ENCODE results near the gene ANTXR2. TPM values are rescaled to one million over a fixed set of nuclear protein-coding genes. Genes with fewer than 3 reads are reported as not detected.

The ANTXR2 gene
- total RNA-seq, 1 donor from 2014 or later, result 28.3 TPM

- Mint-ChIP-seq H3K27ac (no peak overlapping the region), H3K4me1 (no peaks in the 10 kb centered on the region), H3K9me3 (no peaks in the 10 kb centered on the region), H3K36me3 (no peaks in the 10 kb centered on the region), H3K4me3 (no peak overlapping the region), H3K27me3 (ENCODE audit: insufficient read depth, low read depth) (no peaks in the 10 kb centered on the region)
- Histone ChIP-seq H3K79me2 (ENCODE audit: low read depth) (no peaks in the 10 kb centered on the region), H3K9ac (no peak overlapping the region), H3K27me3 (no peaks in the 10 kb centered on the region), H4K20me1 (ENCODE audit: low read depth) (no peaks in the 10 kb centered on the region), H3K4me1 (no peaks in the 10 kb centered on the region), H3K4me3 (no peak overlapping the region), H3K4me2 (no peak overlapping the region), H3K36me3 (no peaks in the 10 kb centered on the region), H3K9me3 (ENCODE audit: low read depth) (no peaks in the 10 kb centered on the region), H3K27ac (no peak overlapping the region), H2AFZ (replicated peaks) (no peak overlapping the region), H3F3A (ENCODE audit: low read depth) (no peaks in the 10 kb centered on the region)
- DNase-seq (ENCODE audit: low spot score), result no peak
- TF ChIP-seq EZH2 (IDR thresholded peaks at IDR 0.05) (no peak), EZH2phosphoT487 (IDR thresholded peaks at IDR 0.05) (no peak), CTCF (IDR thresholded peaks at IDR 0.05) (no peak)
These were observed 154.7 kb downstream of the ANTXR2 start for GRCh38 chr4:79918292-79918691.

- Mint-ChIP-seq H3K27me3 (ENCODE audit: insufficient read depth, low read depth) (no peaks in the 10 kb centered on the region), H3K4me1 (no peaks in the 10 kb centered on the region), H3K4me3 (no peak overlapping the region), H3K27ac (no peak overlapping the region), H3K36me3 (no peaks in the 10 kb centered on the region), H3K9me3 (no peaks in the 10 kb centered on the region)
- Histone ChIP-seq H3K4me3 (no peak overlapping the region), H3F3A (ENCODE audit: low read depth) (no peaks in the 10 kb centered on the region), H3K27me3 (no peaks in the 10 kb centered on the region), H3K27ac (no peak overlapping the region), H3K4me1 (no peaks in the 10 kb centered on the region), H4K20me1 (ENCODE audit: low read depth) (no peaks in the 10 kb centered on the region), H3K9me3 (ENCODE audit: low read depth) (no peaks in the 10 kb centered on the region), H3K36me3 (no peaks in the 10 kb centered on the region), H3K9ac (no peak overlapping the region), H2AFZ (replicated peaks) (no peak overlapping the region), H3K79me2 (ENCODE audit: low read depth) (no peaks in the 10 kb centered on the region), H3K4me2 (no peak overlapping the region)
- TF ChIP-seq CTCF (IDR thresholded peaks at IDR 0.05), result peak; percentile 77
- no peak for TF ChIP-seq EZH2 (IDR thresholded peaks at IDR 0.05)
- DNase-seq (ENCODE audit: low spot score), result peak; percentile 66
These were observed 155.8 kb downstream of the ANTXR2 start for GRCh38 chr4:79917246-79917645.

- no peak for DNase-seq (ENCODE audit: low spot score)
- no peaks in the 10 kb centered on the region for H3K79me2 ChIP-seq (ENCODE audit: low read depth)
- Mint-ChIP-seq H3K36me3 (no peaks in the 10 kb centered on the region), H3K4me3 (no peak overlapping the region), H3K9me3 (no peaks in the 10 kb centered on the region), H3K27me3 (ENCODE audit: insufficient read depth, low read depth) (no peaks in the 10 kb centered on the region), H3K4me1 (no peaks in the 10 kb centered on the region), H3K27ac (no peak overlapping the region)
- no peaks in the 10 kb centered on the region for H3K9me3 ChIP-seq (ENCODE audit: low read depth)
- H3K36me3 ChIP-seq, result no peaks in the 10 kb centered on the region
- H4K20me1 ChIP-seq (ENCODE audit: low read depth), result no peaks in the 10 kb centered on the region
- H3K9ac ChIP-seq, result no peak overlapping the region
- no peak overlapping the region for H3K4me3 ChIP-seq
- H3K4me1 ChIP-seq, result no peaks in the 10 kb centered on the region
- no peaks in the 10 kb centered on the region for H3F3A ChIP-seq (ENCODE audit: low read depth)
- H3K4me2 ChIP-seq, result no peak overlapping the region
- H3K27me3 ChIP-seq, result no peaks in the 10 kb centered on the region
- H3K27ac ChIP-seq, result no peak overlapping the region
- H2AFZ ChIP-seq (replicated peaks), result no peak overlapping the region
- TF ChIP-seq EZH2phosphoT487 (IDR thresholded peaks at IDR 0.05) (no peak), EZH2 (IDR thresholded peaks at IDR 0.05) (no peak), CTCF (IDR thresholded peaks at IDR 0.05) (no peak)
These were observed 157.8 kb downstream of the ANTXR2 start for GRCh38 chr4:79915246-79915645.

GRCh38 chr4:79913581-79913980 is 159.4 kb downstream of the ANTXR2 start:
- Histone ChIP-seq H3K27ac (no peak overlapping the region), H3K36me3 (no peaks in the 10 kb centered on the region), H3K9me3 (ENCODE audit: low read depth) (no peaks in the 10 kb centered on the region), H4K20me1 (ENCODE audit: low read depth) (no peaks in the 10 kb centered on the region), H3K27me3 (no peaks in the 10 kb centered on the region), H3K79me2 (ENCODE audit: low read depth) (no peaks in the 10 kb centered on the region), H3K4me3 (no peak overlapping the region), H3K4me2 (no peak overlapping the region), H2AFZ (replicated peaks) (no peak overlapping the region), H3F3A (ENCODE audit: low read depth) (no peaks in the 10 kb centered on the region), H3K9ac (no peak overlapping the region), H3K4me1 (no peaks in the 10 kb centered on the region)
- Mint-ChIP-seq H3K9me3 (no peaks in the 10 kb centered on the region), H3K4me3 (no peak overlapping the region), H3K27ac (no peak overlapping the region), H3K4me1 (no peaks in the 10 kb centered on the region), H3K27me3 (ENCODE audit: insufficient read depth, low read depth) (no peaks in the 10 kb centered on the region), H3K36me3 (no peaks in the 10 kb centered on the region)
- no peak for DNase-seq (ENCODE audit: low spot score)
- TF ChIP-seq CTCF (IDR thresholded peaks at IDR 0.05) (no peak), EZH2phosphoT487 (IDR thresholded peaks at IDR 0.05) (no peak), EZH2 (IDR thresholded peaks at IDR 0.05) (no peak)

Measured in neural progenitor cell (in vitro differentiated cells).